ENCODE data around the gene ACOT8.
"Not testable (repeated sequence)": the region's sequence is repeated elsewhere in the genome, so short reads cannot be mapped to it uniquely, and the experiment has no call there.

ACOT8 gene

GRCh38 chr20:45852326-45852725, 4.9 kb downstream of the ACOT8 start:
- DNase-seq (ENCODE audit: low read depth), result no peak

- DNase-seq (ENCODE audit: low read depth), result no peak
These were observed 5.7 kb downstream of the ACOT8 start for GRCh38 chr20:45851501-45851900.

GRCh38 chr20:45850926-45851325, 6.3 kb downstream of the ACOT8 start:
- DNase-seq (ENCODE audit: low read depth), result no peak

GRCh38 chr20:45850238-45850637, 7.0 kb downstream of the ACOT8 start:
- DNase-seq (ENCODE audit: low read depth), result no peak

- DNase-seq (ENCODE audit: low read depth), result no peak
These were observed 8.1 kb downstream of the ACOT8 start for GRCh38 chr20:45848969-45849582.

GRCh38 chr20:45848421-45848820, 8.8 kb downstream of the ACOT8 start:
- DNase-seq (ENCODE audit: low read depth), result no peak

GRCh38 chr20:45845452-45845851, 11.7 kb downstream of the ACOT8 start:
- no peak for DNase-seq (ENCODE audit: low read depth)

GRCh38 chr20:45843506-45843905, 13.7 kb downstream of the ACOT8 start:
- no peak for DNase-seq (ENCODE audit: low read depth)

GRCh38 chr20:45842169-45842812, 14.9 kb downstream of the ACOT8 start:
- DNase-seq (ENCODE audit: low read depth), result no peak

- no peak for DNase-seq (ENCODE audit: low read depth)
These were observed 15.6 kb downstream of the ACOT8 start for GRCh38 chr20:45841407-45842129.

GRCh38 chr20:45840700-45841198, 16.4 kb downstream of the ACOT8 start:
- no peak for DNase-seq (ENCODE audit: low read depth)

- DNase-seq (ENCODE audit: low read depth), result no peak
These were observed 20.4 kb downstream of the ACOT8 start for GRCh38 chr20:45836841-45837240.

GRCh38 chr20:45835825-45836224, 21.4 kb downstream of the ACOT8 start:
- peak; percentile 84 for DNase-seq (ENCODE audit: low read depth)

GRCh38 chr20:45835329-45835765, 21.8 kb downstream of the ACOT8 start:
- no peak for DNase-seq (ENCODE audit: low read depth)

- no peak for DNase-seq (ENCODE audit: low read depth)
These were observed 22.4 kb downstream of the ACOT8 start for GRCh38 chr20:45834797-45835161.

- peak; percentile 59 for DNase-seq (ENCODE audit: low read depth)
These were observed 23.1 kb downstream of the ACOT8 start for GRCh38 chr20:45833883-45834796.

- DNase-seq (ENCODE audit: low read depth), result peak; percentile 88
These were observed 23.9 kb downstream of the ACOT8 start, which contains the start of gene SNX21 for GRCh38 chr20:45833030-45833882. TSS of gene SNX21 (plus strand) at chr20:45833799. CDS start at chr20:45833920, 121 bp downstream.

GRCh38 chr20:45832619-45833018, 24.6 kb downstream of the ACOT8 start:
- DNase-seq (ENCODE audit: low read depth), result no peak

- DNase-seq (ENCODE audit: low read depth), result not testable (repeated sequence)
These were observed 27.5 kb downstream of the ACOT8 start for GRCh38 chr20:45829673-45830106.

- no peak for DNase-seq (ENCODE audit: low read depth)
These were observed 28.6 kb downstream of the ACOT8 start for GRCh38 chr20:45828589-45828988.

GRCh38 chr20:45827712-45828111, 29.5 kb downstream of the ACOT8 start:
- no peak for DNase-seq (ENCODE audit: low read depth)
